Right renal pelvis (tissue), 4 donors: ENCODE measurements around the gene MAN1C1. TPM values are rescaled to one million over a fixed set of nuclear protein-coding genes. Genes with fewer than 3 reads are reported as not detected.

ENCODE experiments used
- DNase-seq, 4 donors: peaks; one replicate each; pipeline ENCODE4 v3.0.0-alpha.2; 2013; ENCODE audit warnings: low read depth in 4 of 4, low spot score in 3 of 4, missing footprints in 1 of 4
- polyA plus RNA-seq, 4 donors: library from polyadenylated mRNA; unstranded; fragments of 120-200 nt; gene quantifications; one replicate each; pipeline ENCODE4 v1.2.1, GENCODE V29; 2013; ENCODE audit not compliant: insufficient read length in 4 of 4

The MAN1C1 gene
- polyA plus RNA-seq, 4 donors: 16.2 to 18.7 (median 17.5) TPM

DNA sequence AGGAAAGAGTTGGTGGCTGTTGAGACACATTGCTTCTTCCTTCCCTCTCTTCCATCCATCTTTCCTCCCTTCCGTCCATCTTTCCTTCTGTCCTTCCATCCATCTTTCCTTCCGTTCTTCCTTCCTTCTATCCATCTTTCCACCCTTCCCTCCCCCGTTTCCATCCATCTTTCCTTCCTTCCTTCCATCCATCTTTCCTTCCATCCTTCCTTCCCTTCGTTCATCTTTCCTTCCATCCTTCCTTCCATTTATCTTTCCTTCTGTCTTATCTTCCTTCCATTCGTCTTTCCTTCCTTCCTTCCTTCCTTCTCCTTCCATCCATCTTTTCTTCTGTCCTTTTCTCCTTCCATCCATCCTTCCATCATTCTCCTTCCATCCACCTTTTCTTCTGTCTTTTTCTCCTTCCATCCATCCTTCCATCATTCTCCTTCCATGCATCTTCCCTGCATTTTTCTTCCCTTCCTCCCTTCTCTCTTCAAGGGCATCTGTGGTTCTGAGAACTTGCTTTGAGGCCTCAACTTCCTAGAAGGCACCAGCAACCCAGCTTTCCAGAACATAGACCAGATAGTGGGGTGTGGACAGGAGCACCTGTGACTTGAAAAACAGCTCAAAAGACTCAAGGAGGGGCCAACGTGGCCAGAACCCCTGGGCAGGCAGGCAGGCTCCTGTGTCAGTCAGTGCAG is 134.5 kb downstream of the MAN1C1 start:
- no peak for DNase-seq

GRCh38 chr1:25754470-25755181 is 138.0 kb downstream of the MAN1C1 start:
- DNase-seq: no peak

GRCh38 chr1:25755475-25756125 is 139.0 kb downstream of the MAN1C1 start:
- no peak for DNase-seq

- DNase-seq: no peak
These were observed 139.6 kb downstream of the MAN1C1 start for GRCh38 chr1:25756215-25756614.

- no peak for DNase-seq
These were observed 140.7 kb downstream of the MAN1C1 start for GRCh38 chr1:25757151-25757845.

DNA sequence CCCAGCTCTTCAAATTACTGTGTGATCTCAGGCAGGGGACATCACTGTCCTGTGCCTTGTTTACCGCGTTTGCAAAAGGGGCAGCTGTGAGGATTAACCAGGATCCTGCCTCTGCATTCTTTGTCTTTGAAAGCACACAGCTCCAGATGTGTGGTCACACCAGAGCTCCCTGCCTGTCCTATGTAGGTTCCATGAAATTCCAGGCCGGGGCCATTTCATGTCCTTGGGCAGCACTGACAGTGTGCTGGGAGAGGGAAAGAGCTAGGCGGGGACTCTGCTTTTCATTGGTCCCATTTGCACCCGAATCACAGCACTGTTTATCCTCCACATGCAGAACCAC is 141.2 kb downstream of the MAN1C1 start:
- DNase-seq: no peak

GRCh38 chr1:25758466-25759070 is 142.0 kb downstream of the MAN1C1 start:
- no peak for DNase-seq

- DNase-seq: no peak
These were observed 143.6 kb downstream of the MAN1C1 start for GRCh38 chr1:25760122-25760719.

GRCh38 chr1:25760871-25761270 is 144.3 kb downstream of the MAN1C1 start:
- no peak for DNase-seq

DNA sequence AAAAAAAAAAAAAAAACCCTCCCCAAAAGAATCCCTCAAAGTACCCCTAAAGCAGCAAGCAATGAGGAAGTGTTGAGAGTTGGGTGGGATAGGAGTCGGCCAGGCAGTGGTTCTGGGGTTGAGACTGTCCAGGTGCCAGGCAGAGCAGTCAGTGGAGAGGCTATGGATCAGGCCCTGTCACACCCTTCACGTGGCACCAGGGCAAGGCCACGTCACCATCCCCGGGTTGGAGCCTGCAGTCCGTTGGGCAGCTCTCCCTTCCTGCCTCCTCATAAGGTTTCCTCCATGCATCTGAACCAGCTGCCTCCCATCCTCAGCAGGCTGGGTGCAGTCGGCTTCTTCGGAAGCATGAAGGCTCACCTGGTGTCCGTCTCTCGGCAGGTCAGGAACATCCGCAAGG is 146.9 kb downstream of the MAN1C1 start:
- DNase-seq: no peak

DNA sequence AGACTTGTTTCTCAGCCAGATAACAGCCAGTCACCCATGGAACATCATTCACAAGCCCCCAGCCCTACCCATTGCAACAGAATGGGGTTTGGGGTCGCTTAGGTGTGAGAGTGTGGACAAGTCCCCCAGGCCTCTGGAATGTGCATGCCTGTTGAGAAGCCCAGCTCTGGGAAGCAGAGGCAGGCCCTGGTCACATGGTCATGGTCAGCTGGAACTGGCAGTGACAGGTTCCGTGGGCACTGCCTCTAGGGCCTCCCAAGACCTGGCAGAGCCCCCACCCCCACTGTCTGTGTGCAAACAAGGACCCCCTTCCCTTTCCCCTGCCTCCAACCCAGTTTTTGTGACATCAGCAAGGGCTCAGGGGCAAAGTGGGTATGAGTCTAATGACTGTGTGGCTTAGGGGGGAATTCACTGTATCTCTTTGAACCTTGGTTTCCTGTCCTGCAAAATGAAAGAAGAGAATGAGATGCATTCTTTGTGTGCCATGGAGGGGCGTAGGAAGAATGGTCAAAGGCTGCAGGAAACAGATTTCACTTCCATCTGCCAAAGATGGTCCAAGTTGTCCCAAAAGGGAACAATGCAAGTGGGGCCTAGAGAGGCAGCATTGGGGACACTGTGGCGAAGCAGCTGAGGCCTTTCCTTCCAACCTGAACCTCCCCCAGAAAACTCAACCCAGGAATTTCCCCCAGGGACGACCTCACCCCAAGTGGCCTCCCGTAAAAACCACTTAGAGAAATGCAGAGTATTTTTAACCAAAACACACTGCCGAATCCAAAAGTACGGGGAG is 148.7 kb downstream of the MAN1C1 start:
- no peak for DNase-seq

DNA sequence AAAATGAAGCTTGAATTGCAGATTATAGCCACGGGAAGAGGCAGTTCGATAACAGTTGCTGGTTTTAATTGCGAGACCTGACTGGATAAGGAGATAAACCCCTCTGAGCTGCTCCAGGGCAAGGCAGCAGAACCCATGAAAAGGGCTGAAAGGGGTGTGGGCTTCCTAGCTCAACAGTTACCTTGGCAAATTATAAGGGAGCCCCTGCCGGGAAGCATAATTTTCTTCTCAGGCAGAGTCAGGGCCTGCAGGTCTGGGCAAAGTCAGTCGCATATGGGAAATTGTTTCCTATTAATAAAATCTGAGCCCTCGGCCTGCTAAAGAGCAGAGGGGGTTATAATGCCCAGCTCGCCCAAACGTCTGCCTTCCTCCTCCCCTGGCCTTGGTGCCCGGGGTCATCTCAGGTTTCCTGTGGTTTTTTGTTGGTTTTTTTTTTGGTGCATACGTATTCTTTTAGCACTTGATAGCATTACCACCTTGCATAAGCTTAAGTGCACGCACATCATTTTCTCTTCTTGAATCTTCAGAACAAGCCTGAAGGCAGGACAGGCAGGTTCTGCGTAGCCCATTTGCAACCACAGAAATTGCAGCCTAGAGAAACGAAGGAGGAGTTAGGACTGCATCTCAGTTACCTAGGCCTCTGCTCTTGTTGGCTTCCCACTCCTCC is 149.5 kb downstream of the MAN1C1 start:
- no peak for DNase-seq

DNA sequence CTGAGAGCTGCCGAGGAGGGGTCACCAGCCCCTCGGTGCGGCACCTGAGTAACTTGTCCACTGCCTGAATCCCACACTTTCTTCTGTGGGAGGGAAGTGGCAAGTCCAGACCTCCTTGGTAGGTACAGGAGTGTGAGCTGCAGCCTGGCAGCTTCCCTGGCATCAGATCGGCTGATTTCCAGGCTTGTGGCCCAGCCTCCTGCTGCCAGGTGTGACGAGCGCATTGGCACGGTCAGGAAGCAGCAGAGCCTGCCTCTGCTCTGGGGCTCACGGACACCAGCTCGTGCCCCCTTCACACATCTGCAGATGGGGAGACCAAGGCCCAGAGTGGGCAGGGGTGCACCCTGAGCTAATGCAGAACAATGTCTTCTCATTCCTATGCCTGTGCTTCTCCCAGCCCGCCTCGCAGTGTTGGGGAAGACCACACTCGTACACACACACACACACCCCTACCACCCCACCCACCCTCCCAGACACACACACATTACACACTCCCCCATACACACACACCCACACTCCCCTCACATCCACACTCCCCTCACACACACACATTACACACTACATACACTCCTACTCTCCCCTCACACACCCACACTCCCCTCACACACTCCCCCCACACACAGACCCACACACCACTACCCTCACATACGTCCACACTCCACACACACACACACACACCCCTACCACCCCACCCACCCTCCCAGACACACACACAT is 150.3 kb downstream of the MAN1C1 start:
- no peak for DNase-seq

- DNase-seq: no peak
These were observed 150.8 kb downstream of the MAN1C1 start for GRCh38 chr1:25767437-25767770.

DNA sequence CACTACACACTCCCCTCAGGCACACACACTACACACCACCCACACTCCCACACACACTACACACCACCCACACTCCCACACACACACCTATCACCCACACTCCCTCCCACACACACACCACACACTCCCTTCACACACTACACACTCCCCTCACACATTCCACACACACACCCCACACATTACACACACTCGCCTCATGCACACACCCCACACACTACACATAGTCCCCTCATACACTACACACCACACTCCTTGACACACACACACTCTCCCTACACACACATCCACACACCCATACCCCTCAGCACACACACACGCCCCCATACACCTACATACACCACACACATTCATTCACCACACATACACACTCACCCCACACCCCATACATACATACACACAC is 152.4 kb downstream of the MAN1C1 start:
- DNase-seq: no peak

DNA sequence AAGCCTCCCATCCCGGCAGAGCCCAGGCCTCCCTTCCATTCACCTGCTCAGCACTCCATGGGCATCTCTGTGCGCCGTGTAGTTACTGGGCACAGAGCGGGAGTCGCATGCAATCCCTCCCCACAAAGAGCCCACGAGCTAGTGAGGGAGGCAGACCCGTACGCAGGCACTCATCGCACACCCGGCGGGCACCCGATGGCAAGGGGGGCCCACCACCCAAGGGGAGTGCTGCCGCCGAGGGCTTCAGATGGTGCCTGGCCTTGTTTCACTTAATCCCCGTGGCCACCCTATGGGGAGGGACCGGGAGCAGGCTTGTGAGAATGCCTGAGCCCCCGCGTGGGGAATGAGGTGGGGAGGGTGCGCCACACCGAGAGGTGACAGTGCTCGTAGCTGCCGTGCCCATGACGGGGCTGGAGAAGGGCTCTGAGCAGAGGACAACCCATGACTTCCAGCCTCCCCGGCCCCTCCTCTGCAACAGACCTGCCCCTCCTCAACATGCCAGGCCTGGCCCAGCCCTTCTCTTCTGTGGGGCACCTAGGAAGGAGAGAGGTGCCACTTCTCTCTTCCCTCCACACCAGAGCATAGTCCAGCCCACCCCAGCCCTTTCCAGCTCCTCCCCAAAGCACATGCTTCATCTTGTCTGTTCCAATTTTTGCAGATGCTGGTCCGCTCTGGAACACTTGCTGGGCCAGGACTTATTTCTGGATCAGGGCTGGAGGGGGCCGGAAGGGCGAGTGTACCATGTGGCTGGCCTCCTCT is 153.2 kb downstream of the MAN1C1 start:
- no peak for DNase-seq

GRCh38 chr1:25770541-25771220 is 154.1 kb downstream of the MAN1C1 start:
- DNase-seq: no peak
